Stimulated activated CD8-positive, alpha-beta memory T cell treated with anti-CD3 and anti-CD28 coated beads, Interleukin-7, amount 100 ng/mL, for 4 hours (primary cell): ENCODE data around the gene UNC13C.
"Not testable (repeated sequence)": the region's sequence is repeated elsewhere in the genome, so short reads cannot be mapped to it uniquely, and the experiment has no call there.

Source experiments
- DNase-seq, 2 donors: peaks; one replicate each; pipeline ENCODE4 v3.0.0-alpha.2; 2020; ENCODE audit warnings: low read depth in 2 of 2

Gene UNC13C

DNA sequence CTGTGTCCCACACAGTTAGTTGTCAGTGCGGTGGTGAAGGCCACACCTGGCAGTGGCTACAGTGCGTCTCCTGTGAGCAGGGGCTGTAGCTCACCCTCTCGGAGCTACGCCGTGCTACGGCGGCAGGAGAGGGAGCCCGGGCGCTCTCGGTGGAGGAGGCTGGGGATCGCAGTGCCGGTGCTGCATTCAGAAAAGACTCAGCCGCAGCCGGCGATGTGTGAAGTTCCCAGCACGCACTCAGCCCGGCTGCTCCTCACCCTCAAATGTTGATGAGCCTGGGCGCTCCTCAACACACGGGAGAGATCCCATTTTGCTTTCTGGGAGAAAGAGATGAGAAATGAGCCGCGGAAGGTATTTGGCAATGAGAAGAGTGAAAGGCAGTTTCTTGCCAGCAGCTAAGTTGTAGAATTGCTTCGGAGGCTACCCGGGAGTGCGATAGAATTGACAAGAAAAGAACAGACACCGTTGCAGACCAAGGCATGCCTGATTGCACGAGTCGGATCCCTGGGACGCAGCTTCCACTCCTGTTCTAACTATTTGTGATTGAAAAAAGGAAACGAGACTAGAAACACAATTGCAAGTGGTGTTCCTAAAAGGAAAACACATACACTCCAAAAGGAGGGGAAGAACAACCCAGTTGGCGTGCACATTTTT is at the start of gene UNC13C:
UNC13C (plus strand) TSS at position 189 of the 654 bp plus-strand sequence. CDS start 34,463 bp downstream, outside the sequence.
- no peak for DNase-seq

DNA sequence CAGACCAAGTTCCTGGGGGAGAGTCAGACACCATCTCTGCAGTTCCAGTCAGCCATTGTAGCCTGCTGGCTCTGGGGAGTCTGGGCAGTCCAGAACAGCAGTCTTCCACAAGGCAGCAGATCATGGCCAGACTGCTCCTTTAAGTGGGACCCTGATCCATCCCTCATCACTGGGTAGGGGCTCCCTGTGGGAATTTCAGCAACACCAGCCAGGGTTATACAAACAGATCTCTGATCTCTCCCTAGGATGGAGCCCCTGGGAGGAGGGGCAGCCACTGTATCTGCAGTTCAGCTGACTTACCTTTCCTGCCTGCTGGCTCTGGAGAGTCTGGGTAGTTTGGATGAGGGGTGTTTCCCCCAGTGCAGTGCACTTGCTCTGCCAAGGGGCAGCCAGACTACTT is 42.1 kb upstream of the UNC13C start:
- no peak for DNase-seq

DNA sequence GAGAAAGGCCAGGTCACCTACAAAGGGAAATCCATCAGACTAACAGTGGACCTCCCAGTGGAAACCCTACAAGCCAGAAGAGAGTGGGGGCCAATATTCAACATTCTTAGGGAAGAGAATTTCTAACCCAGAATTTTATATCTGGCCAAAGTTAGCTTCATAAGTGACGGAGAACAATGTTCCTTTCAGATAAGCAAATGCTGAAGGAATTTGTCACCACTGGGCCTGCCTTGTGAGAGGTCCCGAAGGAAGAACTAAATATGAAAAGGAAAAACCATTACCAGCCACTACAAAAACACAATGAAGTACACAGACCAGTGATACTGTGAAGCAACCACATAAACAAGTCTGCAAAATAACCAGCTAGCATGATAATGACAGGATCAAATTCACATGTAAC is 40.6 kb upstream of the UNC13C start:
- not testable (repeated sequence) for DNase-seq

DNA sequence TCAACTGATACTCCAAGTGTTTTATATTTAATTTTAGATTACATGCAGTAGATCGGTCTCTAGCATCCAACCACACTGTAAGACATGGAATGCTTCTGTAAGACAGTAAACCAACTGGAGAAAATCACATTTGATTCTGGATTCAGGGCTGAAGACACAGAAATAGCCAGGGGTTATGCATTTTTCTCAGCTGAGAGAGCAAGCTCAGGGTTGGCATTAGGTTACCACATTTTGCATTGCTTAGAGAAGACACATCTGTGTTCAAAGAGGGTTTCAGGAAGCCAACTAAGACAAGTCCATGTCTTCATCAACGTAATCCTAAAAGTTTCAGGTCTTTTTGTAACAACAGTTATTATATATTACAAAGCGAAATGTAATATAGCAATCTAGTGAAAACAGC is 27.7 kb upstream of the UNC13C start:
- DNase-seq: no peak

DNA sequence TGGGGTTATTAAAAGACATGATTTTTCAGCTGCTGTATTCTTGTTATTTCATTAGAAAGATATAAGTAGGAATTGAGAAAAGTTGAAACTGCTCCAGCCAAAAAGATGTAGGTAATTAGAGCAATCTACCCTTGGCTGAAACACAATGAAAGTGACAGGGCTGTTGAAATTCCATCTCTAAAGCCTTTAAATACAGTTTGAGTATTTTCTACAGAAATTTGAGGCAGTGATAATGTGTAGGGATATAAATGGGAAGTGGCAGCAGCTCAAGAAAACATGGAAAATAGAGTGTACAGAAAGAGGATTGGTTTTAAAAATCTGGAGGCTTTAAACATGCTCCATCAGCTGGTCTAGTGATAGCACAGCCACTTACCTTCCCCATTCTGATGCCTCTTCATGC is 22.8 kb upstream of the UNC13C start:
- DNase-seq: no peak

DNA sequence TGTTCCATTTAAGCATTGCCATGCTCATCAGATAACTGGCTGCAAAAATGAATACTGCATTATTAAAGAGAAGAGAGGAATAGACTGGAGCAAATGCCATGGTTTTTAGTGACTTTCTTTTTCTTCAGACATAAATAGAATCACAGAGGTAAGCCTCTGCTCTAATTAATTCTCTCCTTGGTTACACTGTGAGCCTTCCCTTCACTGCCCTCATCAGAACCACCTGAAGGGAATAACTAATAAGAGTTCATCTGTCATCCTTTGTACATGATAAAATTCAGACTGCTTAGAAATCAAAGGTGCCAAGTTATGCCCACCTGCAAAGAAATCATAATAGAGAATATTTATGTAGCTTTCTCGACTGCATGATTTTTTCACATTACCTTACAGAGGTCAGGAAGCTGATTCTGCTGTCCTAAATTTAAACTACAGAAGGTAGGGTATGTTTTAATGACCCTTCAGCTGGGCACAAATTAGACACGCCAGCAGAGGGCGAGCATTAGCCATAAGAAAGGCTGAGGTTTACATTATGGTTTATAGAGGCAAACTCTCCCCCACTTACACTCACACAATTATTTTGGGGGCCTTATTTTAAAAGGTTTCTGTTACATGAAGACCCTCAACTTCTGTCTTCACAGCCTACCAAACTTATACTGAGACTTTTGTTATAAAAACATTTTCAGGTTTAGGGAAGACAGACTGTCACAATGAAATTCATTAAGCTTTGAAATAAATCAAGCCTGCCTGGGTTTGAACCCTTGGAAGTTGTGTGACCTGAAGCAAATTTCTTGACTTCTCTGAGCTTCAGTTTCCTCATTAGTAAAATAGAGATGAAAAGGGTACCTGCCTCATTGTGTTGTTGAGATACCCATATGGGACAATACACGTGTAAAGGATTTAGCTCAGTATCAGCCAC is 15.3 kb upstream of the UNC13C start:
- DNase-seq: no peak

DNA sequence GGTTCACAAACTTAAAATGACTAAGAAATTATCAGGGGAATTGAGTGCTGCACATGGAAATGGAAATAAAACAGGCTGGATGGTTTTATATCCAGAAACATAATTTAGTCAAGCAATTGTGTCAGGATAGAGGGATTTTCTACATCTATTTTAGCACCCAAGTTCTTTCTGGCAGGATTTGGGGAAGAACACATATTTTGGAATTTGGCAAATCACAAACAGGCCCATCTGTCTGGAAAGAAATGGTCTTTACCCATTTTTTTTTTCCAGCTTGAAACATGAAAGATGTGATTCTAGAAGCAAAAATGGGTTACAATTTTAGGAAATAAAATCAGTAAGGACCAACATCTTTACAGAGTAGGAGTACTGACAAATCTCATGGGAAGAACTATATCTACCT is 14.4 kb upstream of the UNC13C start:
- DNase-seq: no peak

DNA sequence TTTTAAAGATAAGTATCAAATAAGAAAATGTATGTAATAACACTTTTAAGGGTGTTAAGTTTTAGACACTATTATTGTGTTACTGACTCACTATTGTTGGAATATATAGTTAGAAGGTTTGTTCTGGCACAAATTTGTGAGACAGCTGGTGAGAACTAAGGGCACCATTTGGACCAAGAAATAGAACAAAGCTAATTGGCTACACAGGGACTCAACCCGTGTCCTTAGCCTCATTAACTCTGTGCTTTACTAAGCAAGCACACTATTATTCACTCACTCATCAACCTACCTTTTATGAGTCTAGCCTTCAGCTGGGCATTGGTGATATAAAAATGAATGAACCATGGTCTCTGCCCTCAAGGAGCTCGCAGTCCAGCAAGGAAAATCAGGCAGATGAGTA is 4.1 kb upstream of the UNC13C start:
- DNase-seq: no peak

DNA sequence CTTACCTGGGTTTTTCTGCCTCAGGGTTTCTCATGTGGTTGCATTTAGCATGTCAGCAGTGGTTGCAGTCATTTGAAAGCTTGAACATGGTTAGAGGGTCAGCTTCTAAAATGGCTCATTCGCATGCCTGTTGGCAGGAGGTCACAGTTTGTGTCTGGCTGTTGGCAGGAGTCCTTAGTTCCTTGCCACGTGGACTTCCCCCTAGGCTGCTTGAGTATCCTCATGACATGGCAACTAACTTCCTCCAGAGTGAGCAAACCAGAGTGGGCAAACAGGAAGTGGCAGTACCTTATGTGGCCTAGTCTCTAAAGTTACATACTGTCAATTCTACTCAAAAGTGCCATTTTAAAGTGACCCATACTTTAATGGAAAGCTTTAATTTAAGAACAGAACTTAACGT is 3.4 kb upstream of the UNC13C start:
- DNase-seq: no peak

DNA sequence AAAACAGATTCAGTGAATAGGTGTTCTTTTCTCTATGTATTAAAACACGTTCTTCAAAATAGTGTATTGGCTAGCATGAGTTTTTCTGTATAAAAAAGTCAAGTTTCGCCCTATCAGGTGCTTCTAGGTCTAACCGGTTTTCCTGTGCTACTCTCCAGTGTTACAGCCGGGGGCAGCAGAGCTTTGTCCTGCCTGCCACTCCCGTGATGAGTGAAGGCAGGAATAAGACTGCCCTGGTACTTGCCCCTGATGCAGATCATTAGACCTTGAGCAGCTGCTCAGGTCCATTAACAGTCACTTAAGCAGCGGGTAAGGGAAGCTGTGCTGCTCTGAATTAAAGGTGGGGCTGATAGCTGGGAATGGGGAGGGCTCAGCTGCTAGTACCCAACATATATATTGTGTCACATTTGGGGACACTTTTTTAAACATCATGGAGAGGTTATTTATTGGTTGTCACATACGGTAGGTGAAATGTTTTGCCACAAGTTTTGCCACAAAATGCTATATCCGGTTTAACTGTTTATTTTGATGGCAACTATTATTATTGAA is 1.3 kb upstream of the UNC13C start:
- no peak for DNase-seq

DNA sequence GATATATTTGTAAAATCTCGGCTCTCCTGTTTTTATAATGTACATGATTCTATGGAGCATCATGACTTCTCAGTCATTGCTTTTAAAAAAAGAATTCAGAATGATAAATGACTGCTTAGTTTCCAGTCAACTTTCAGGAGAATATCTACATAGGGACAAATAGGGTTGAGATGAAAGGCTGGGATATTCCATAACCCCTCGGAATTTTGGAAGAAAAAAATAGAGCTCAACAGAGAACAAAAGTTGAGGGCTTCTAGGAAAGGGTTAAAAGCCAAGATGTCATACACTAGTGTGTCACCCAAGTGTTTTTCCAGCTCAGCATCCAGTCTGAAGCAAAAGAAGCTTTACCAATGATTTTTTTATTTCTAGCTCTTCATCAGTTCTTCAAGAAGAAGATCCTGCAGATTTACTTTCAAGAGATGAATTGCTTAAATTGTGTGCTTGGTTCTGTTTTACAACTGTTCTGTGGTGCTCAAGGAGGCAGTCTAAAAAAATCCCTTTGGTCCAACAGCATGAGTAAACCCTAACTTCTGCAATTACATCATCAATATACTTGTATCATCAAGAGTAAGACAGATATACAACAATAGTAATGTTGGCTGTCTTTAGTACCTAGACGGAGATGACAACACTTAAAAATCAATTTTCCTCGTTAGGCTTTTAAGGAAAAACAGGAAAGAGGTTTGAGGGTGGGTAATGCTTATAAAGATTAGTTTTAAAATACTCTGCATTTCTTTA is 979 bp downstream of the UNC13C start:
- DNase-seq: no peak

DNA sequence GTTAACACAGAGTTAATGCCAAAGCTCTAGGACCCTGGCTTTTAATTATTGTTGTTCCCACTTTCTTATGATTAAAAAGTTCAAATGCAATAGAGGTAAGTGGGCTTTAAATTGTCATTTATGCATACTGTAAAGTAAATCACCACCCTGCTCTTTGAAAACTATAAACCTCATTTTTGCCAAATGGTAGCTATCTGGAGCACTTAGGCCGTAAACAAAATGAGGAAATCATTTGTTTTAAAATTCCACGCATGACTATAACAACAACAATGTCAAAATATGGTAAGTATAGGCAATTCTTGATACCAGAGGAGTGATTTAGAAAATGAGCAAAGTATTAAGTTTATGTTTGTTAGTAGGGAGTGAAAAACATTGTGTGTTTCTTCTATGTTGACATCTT is 1.8 kb downstream of the UNC13C start:
- no peak for DNase-seq

DNA sequence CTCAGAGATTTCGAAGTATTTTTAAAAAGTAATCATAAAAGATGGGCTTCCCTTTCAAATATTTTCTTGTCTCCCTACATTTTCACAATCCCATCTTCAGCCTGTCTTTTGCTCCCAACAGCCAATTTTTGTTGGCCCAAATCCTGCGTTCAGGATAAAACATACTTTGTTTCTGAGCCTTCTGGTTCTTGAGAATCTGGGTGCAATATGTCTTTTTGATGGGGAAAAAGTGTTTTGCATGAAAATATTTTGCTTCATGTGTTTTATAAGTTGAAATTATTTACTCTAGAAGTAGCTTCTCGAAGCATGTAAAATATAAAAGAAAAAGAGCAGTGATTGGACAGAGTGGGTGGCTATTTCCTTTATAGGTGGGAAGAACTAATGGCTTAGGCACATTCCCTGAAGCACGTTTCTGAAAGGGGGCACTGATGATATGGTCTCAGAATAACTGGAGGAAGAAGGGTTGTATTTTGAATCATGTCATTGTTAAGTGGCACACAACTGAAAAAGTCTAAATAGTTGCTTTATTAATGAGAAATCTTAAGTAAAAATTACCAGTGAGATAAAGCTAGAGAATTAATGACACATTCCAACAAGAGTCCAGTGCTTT is 3.9 kb downstream of the UNC13C start:
- no peak for DNase-seq

DNA sequence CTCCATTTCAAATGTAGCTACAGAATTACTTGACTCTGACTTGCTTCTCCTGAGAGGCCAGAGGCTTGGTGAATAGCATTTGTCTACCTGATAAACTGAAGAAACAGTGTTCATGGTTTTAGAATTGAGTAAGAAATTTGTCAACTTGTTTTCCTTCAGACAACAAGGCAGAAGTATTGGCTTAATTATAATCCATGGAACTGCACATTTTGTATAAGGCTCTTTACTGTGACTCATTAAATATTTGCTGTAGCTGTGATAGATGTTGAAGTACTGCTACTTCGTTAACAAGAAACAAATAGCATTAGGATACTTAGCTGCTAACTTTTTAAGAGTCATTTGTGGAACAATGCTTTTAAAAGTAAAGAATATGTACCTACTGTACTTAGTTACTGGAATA is 4.6 kb downstream of the UNC13C start:
- no peak for DNase-seq

DNA sequence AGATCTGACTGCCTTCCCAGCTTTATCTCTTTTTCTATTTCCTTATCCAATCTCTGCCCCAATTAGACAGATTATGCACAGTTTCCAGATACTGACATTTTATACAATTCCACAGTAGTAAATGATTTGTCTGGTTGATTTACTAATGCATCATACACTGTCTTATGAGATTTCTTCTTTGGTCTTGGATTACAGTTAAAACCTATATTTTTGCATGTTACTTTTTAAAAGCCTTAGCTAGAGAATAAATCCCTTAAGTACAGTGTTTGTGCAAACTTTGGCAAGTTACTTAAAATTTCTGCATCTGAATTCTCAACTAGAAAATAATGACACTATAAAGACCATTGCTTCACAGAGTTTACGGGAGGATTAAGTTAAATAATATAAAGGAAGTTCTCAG is 6.0 kb downstream of the UNC13C start:
- DNase-seq: no peak

DNA sequence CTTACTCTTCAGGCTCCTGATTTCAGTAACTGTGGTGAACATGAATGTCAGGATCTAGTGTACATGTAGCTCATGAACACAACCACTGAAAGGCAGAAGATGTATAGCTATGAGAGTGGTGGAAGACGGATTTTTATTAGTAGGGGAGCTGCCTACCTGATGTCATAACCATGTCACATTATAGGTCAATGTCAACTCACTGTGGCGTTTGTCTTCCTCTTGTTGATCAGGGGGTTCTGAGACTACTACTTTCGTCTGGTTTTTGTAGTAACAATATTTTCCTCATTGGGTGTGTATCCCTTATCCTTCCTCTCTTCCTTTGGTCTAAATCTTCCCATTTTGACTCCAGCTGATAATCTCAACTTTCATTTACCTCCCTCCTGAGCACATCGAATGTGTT is 7.3 kb downstream of the UNC13C start:
- no peak for DNase-seq

DNA sequence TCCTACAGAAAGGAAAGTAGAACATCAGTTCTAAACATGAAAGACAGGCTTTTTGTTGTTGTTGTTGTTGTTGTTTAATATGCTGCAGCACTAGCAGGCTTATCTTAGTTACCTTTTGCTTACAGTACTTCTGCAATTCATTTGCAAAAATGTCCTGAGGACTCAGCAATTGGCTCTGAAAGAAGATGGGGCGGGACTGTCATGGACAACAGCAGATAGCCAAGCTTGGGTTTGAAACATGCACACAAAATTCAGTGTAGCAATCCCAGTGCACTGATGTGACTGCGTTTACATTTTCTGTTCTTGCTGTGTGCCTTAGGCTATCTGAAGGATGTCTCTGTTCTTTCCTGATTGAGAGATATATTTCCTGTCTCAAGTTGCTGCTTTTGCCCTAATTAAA is 9.2 kb downstream of the UNC13C start:
- DNase-seq: no peak

DNA sequence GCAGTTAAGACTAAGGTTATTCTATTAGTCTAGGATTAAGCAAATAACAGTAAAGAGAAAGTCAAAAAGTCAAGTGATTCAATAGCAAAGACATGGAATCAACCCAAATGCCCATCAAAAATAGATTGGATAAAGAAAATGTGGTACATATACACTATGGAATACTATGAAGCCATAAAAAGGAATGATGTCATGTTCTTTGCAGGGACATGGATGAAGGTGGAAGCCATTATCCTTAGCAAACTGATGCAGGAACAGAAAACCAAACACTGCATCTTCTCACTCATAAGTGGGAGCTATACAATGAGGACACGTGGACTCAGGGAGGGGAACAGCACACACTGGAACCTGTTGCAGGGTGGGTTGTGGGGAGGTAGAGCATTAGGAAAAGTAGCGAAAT is 29.0 kb downstream of the UNC13C start:
- DNase-seq: no peak

DNA sequence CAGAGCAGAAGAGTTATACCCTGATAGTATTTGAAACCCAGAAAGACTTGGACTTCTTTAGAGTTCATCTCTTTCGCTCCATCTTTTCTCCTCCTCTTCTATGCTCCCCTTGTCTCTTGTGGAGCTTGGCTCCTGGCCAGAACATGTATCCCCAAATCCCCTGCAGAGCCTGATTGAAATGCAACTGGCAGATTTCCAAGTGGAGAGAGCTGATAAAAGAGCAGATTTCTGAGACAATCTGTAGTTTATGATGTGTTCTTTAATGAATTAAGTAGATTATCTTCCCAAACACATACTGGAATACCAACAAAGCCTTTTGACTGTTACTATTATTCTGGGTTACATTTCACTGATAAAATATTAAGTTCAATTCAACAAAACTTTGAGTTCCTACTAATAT is 33.4 kb downstream of the UNC13C start:
- no peak for DNase-seq

DNA sequence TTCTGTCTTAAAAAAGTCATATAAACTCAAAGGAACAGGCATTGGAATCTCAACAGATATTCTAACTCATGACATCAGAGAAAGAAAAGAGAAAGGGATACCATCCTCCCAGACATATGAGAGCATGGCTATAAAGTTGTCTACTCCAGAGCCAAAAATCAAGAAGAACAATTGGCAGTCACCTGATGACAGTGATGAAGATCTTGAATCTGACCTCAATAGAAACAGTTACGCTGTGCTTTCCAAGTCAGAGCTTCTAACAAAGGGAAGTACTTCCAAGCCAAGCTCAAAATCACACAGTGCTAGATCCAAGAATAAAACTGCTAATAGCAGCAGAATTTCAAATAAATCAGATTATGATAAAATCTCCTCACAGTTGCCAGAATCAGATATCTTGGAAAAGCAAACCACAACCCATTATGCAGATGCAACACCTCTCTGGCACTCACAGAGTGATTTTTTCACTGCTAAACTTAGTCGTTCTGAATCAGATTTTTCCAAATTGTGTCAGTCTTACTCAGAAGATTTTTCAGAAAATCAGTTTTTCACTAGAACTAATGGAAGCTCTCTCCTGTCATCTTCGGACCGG is 35.9 kb downstream of the UNC13C start:
- DNase-seq: no peak

DNA sequence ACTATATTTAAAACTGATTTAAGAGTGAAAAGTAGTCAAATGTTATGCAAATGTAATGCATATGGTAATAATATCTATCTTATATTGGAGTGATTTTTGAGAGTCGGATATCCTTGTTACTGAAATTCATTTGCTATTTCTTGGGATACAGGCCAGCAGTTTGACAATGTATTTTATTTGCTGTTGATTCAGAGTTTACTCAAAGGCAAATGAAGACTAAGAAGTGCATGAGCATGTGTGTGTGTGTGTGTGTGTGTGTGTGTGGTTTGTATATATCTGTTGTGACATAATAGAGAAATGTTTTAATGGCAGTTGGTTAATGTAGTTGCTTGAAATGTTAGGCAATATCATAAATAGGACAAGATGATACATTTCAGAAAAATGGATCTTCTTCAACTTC is 39.0 kb downstream of the UNC13C start:
- no peak for DNase-seq

DNA sequence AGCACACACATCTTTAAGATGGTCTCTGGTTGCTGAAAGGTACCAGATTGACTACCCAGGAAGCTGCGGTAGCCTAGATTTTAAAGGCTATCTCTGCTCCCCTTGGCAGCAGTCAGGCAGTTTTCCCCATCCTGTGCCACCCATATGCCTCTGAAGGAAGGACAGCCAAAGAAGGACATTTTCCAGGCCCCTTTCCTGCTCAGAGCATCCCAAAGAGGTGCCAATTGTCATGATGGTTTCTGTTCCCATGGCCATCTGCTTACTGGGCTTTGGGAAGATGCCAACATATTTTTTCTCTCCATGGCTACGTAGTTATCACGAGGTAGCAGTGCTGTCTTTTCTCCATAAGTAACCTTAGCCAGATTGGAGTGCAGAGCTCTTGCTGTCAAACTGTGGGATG is 39.7 kb downstream of the UNC13C start:
- no peak for DNase-seq
